Testis (tissue), 3 donors: ENCODE data around the gene KLHL5. TPM values are rescaled to one million over a fixed set of nuclear protein-coding genes. Genes with fewer than 3 reads are reported as not detected.

Experiments used
- DNase-seq: peaks from one replicate; pipeline ENCODE4 v3.0.0-alpha.2; 2019
- H3K27ac ChIP-seq, 2 donors: fragments of 200-600 bp; sonication (generic); one replicate each; pipeline ENCODE4 v1.5.1; 2019
- H3K27me3 ChIP-seq: fragments of 200-600 bp; sonication (generic); one replicate; pipeline ENCODE4 v1.5.1; 2019
- H3K36me3 ChIP-seq: fragments of 200-600 bp; sonication (generic); one replicate; pipeline ENCODE4 v1.5.1; 2017; ENCODE audit warnings: low read depth; ENCODE audit errors: missing control alignments
- H3K4me1 ChIP-seq: fragments of 200-600 bp; sonication (generic); one replicate; pipeline ENCODE4 v1.5.1; 2019
- H3K4me3 ChIP-seq, 2 donors: fragments of 200-600 bp; sonication (generic); one replicate each; pipeline ENCODE4 v1.5.1; 2017 to 2019
- H3K9me3 ChIP-seq: fragments of 200-600 bp; sonication (generic); one replicate; pipeline ENCODE4 v1.5.1; 2017
- CTCF ChIP-seq, 3 experiments: fragments of 450-650 bp in 2 of 3; fragments of 200-600 bp in 1 of 3; sonication (generic) in 1 of 3; IDR thresholded peaks; one replicate each; pipeline ENCODE4 v1.5.1; 2016 to 2019; ENCODE audit warnings: antibody characterized with exemption in 3 of 3, mild to moderate bottlenecking in 2 of 3, moderate library complexity in 1 of 3
- POLR2A ChIP-seq: fragments of 450-650 bp; IDR thresholded peaks from one replicate; pipeline ENCODE4 v1.6.1; 2017; ENCODE audit warnings: antibody characterized with exemption, mild to moderate bottlenecking, moderate library complexity
- WGBS, 2 donors: methylation state at CpG; one replicate each; pipeline ENCODE4 v1.1.5; 2018; 5-methylcytosine and 5-hydroxymethylcytosine counted together
- intact Hi-C: fragments of 100-400 bp; cut with DNase I; formaldehyde crosslinking; loops from one replicate; pipeline ENCODE4 v1.15.1; 2023; ENCODE audit warnings: low total_unique reads
- polyA plus RNA-seq: library from polyadenylated mRNA; stranded (reverse); fragments of 350-450 nt; fragmentation: Illumina TruSeq; extraction: RNeasy Lipid Tissue Mini Kit (QIAGEN cat#74804); gene quantifications from one replicate; pipeline ENCODE4 v1.2.3, GENCODE V29; 2014; ENCODE audit warnings: low read depth, low replicate concordance; ENCODE audit not compliant: insufficient read depth
- total RNA-seq, 2 donors: library from RNA; depleted of rRNA; stranded (reverse); fragments of >200 nt; gene quantifications; one replicate each; pipeline ENCODE4 v1.2.3, GENCODE V29; 2016

KLHL5 gene
- total and polyA plus RNA-seq, 3 donors from 2014 or later, result 11.0 to 20.9 (median 14.4) TPM

- Histone ChIP-seq H3K27ac (no peak overlapping the region), H3K4me3 (no peak overlapping the region), H3K36me3 (no peaks in the 10 kb centered on the region), H3K9me3 (no peaks in the 10 kb centered on the region), H3K27me3 (no peaks in the 10 kb centered on the region), H3K4me1 (no peaks in the 10 kb centered on the region)
- TF ChIP-seq POLR2A, result no peak
- no peak for TF ChIP-seq CTCF (IDR thresholded peaks at IDR 0.05)
- 94 to 97% methylated on average over 4 of the region's 4 CpGs for WGBS, 2 donors
- intact Hi-C loops, result no loop called here
- no peak for DNase-seq
These were observed 92.0 kb downstream of the KLHL5 start for GRCh38 chr4:39154009-39154408.

DNA sequence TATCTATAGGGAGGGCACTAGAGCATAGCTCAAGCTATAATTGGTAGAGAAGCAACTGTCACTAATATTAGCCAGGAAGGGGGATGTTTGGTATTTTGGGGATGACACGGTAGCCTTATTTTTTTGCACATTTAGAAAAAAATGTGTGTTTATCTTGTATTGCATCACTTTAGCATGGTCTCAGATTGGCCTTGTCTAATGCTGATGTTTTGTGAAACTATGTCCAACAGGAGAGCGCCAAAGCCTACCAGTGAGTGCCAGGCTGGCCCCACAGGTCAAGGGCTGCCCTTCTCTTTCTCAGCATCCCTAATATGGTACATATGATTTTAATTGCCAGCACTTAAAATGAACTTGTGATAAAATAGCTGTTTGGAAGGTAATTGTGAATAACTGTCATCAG, 95.5 kb downstream of the KLHL5 start:
- Histone ChIP-seq H3K4me3 (no peak overlapping the region), H3K27me3 (no peaks in the 10 kb centered on the region), H3K36me3 (no peaks in the 10 kb centered on the region), H3K9me3 (no peaks in the 10 kb centered on the region), H3K4me1 (no peaks in the 10 kb centered on the region), H3K27ac (no peak overlapping the region)
- no peak for DNase-seq
- no peak for TF ChIP-seq CTCF (IDR thresholded peaks at IDR 0.05)
- no peak for TF ChIP-seq POLR2A
- intact Hi-C loops, result no loop called here
- WGBS, 2 donors, result 84 to 94% methylated on average over 2 of the region's 2 CpGs

- intact Hi-C loops, result no loop called here
These were observed 104.1 kb downstream of the KLHL5 start for GRCh38 chr4:39166177-39166576.

DNA sequence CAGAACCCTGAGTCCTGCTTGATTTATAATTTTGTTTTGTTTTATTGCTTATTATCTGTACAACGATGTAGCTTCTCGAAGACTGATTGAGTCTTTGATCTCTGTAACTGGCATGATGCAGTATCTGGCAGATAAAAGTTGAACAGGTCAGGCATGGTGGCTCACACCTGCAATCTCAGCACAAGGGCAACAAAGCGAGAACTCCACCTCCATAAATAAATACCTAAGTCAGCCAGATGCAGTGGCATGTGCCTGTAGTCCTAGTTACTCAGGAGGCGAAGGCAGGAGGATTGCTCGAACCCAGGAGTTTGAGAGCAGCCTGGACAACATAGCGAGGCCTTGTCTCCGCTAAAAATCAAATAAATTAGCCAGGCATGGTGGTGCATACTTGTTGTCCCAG, 104.6 kb downstream of the KLHL5 start:
- DNase-seq, result no peak
- Histone ChIP-seq H3K4me3 (no peak overlapping the region), H3K9me3 (no peaks in the 10 kb centered on the region), H3K4me1 (no peaks in the 10 kb centered on the region), H3K27me3 (no peaks in the 10 kb centered on the region), H3K36me3 (no peaks in the 10 kb centered on the region), H3K27ac (no peak overlapping the region)
- intact Hi-C loops, result no loop called here
- WGBS, 2 donors, result 77 to 83% methylated on average over 7 of the region's 7 CpGs
- no peak for TF ChIP-seq POLR2A
- TF ChIP-seq CTCF (IDR thresholded peaks at IDR 0.05), result no peak

More at GRCh38 chr4:39166177-39166576, 104.1 kb downstream of the KLHL5 start:
- no peak for DNase-seq
- WGBS, 2 donors, result 82 to 87% methylated on average over 3 of the region's 3 CpGs
- Histone ChIP-seq H3K4me3 (no peak overlapping the region), H3K36me3 (no peaks in the 10 kb centered on the region), H3K27me3 (no peaks in the 10 kb centered on the region), H3K27ac (no peak overlapping the region), H3K4me1 (no peaks in the 10 kb centered on the region), H3K9me3 (no peaks in the 10 kb centered on the region)
- no peak for TF ChIP-seq CTCF (IDR thresholded peaks at IDR 0.05)
- no peak for TF ChIP-seq POLR2A

- Histone ChIP-seq H3K9me3 (no peaks in the 10 kb centered on the region), H3K4me1 (no peaks in the 10 kb centered on the region), H3K27me3 (no peaks in the 10 kb centered on the region), H3K4me3 (no peak overlapping the region), H3K27ac (no peak overlapping the region), H3K36me3 (no peaks in the 10 kb centered on the region)
- intact Hi-C loops, result no loop called here
- WGBS, 2 donors, result 74 to 89% methylated on average over 3 of the region's 3 CpGs
- DNase-seq, result no peak
- TF ChIP-seq CTCF (IDR thresholded peaks at IDR 0.05), result no peak
- no peak for TF ChIP-seq POLR2A
These were observed 107.4 kb downstream of the KLHL5 start for GRCh38 chr4:39169426-39169825.
